Measurements from ENCODE around the gene ST7L. TPM values are rescaled to one million over a fixed set of nuclear protein-coding genes. Genes with fewer than 3 reads are reported as not detected.
A peak's percentile ranks its signal among the peaks of the same experiment; 100 is the strongest.

Gene ST7L
- total RNA-seq, 1 experiment from 2014 or later = 24.8 TPM

DNA sequence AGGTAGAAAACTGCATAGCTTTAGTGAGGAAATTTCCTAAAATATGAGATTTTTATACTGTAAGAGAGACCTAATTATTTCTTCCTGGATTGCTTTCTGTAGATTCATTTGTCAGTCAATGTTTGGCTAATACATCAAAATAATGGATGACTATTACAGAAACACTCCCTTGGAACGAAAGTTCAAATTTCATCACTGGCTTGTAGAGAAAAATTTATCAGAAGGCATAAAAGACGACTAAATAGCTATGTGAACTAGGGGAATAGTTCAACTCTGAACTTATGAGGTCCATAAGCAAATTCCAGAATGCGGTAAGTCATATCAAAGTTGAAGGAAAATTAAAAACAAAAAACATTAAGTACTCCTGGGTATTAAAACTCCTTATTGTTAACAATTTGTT, 74.2 kb downstream of the ST7L start:
- Histone ChIP-seq H3K36me3 (peaks cover 10% of the 10 kb centered on the region; the same call in 1 of the 2 replicates), H3K27ac (peak overlapping the region; percentile 89), H3K4me1 (peaks cover 19% of the 10 kb centered on the region), H3K4me3 (no peak overlapping the region), H3K27me3 (no peaks in the 10 kb centered on the region), H3K9me3 (replicated peaks) (no peaks in the 10 kb centered on the region)
- DNase-seq = no peak

DNA sequence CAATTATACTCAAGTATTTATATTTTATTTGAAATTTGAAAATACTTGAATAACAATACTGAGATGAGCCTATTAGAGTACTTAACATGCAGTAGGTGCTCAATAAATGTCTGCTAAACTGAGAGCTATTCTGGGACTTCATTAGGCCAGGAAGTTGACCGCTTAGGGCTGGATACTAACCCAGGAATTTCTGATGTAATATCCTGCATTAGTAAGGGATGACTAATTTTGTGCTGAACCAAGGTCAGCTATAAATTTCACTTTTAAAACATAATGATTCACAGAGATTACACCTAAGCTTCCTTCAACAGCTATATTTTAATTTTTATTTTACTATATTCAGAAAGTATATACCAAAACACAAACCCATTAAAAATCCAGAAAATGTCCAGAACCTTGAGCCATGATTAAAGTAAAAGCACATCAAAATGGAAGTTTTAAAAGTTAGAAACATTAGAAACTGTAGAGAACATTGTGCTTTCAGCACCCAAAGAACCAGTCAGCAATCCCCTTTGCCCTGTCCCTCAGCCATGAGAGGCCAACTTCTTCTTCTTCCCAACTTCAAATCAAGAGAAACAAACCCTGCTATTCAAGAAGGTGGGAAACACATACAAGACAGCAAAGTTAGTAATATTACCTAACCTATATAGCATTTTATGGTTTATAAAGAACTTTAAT, 74.8 kb downstream of the ST7L start:
- peak; percentile 46 to 63 for DNase-seq
- peak overlapping the region; percentile 89 for H3K27ac ChIP-seq
- H3K4me1 ChIP-seq = peaks cover 19% of the 10 kb centered on the region
- no peaks in the 10 kb centered on the region for H3K27me3 ChIP-seq
- no peaks in the 10 kb centered on the region for H3K9me3 ChIP-seq (replicated peaks)
- peaks cover 10% of the 10 kb centered on the region; the same call in 1 of the 2 replicates for H3K36me3 ChIP-seq
- no peak overlapping the region for H3K4me3 ChIP-seq

DNA sequence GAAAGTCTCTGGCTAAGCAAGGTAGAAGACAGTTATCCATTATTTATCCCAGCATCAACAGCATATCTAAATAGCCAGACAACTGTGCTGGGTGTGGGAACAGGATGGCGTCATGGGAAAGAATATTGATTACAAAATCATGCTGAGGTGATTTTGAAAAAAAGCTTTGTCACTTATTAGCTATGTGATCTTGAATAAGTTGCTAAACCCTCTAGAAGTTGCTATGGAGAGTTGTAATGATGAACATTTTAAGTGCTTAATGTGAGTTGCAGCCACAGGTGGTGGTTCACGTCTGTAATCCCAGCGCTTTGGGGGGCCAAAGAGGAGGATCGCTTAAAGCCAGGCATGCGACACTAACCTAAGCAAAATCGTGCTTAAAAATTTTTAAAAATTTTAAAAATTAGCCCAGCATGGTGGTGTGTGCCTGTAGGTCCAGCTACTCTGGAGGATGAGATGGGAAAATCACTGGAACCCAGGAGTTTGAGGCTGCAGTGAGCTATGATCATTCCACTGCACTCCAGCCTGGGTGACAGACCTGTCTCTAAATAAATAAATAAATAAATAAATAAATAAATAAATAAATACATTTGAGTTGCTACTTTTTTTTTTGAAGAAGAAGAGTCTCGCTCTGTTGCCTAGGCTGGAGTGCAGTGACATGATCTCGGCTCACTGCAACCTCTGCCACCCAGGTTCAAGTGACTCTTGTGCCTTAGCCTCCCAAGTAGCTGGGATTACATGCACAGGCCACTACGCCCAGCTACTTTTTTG, 76.6 kb downstream of the ST7L start:
- DNase-seq = peak; percentile 47 to 56
- Histone ChIP-seq H3K4me3 (no peak overlapping the region), H3K27me3 (no peaks in the 10 kb centered on the region), H3K36me3 (peaks cover 7% of the 10 kb centered on the region; the same call in 1 of the 2 replicates), H3K27ac (peak overlapping the region; percentile 44), H3K4me1 (peaks cover 24% of the 10 kb centered on the region), H3K9me3 (replicated peaks) (no peaks in the 10 kb centered on the region)

DNA sequence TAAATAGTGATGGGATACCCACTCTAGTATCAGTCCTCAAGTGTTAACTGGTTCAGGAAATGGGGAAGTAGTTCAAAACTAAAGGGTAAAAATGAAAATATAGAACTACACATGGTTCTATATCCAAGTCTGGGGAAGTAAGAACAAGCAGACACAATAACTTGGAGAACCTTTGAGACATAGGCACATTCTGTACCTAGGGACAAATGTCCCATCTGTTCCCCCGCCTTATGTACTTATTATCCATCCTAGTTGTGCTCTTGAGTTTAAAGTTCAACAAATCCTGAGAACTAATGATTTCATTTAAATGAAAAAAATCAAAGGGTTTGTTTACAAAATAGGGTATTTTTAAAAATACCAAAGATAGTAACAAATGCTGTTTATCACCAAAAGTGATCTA, 77.6 kb downstream of the ST7L start:
- no peaks in the 10 kb centered on the region for H3K9me3 ChIP-seq (replicated peaks)
- no peak overlapping the region for H3K4me3 ChIP-seq
- DNase-seq = no peak
- H3K27me3 ChIP-seq = no peaks in the 10 kb centered on the region
- peaks cover 7% of the 10 kb centered on the region; the same call in 1 of the 2 replicates for H3K36me3 ChIP-seq
- peaks cover 32% of the 10 kb centered on the region for H3K4me1 ChIP-seq
- no peak overlapping the region for H3K27ac ChIP-seq

DNA sequence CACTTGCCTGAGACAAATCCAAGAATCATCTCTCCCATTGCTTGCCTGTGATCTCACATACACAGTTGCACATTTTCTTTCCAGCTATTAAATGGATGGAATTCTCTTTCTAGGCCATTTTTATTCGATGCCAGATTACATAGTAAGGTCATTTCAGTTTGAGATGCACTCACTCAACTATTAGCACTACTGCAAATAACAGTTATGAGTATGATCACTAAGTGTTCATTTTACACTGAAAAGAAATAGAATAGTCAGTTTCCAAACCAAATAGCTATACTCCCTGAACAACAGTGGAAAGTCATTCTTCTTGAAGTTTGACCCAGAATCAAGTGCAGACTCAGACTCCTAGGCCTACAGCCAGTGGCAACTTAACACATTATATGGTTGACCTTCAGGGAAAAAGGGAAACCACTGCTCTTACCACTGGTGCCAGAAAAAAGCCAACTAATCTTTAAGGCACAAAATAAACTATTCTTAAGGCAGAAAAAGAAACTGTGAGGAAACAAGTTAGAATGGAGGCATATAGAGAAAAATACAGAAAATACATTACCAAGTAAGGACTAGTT, 78.6 kb downstream of the ST7L start:
- Histone ChIP-seq H3K4me1 (peaks cover 32% of the 10 kb centered on the region), H3K36me3 (peaks cover 7% of the 10 kb centered on the region; the same call in 1 of the 2 replicates), H3K27me3 (no peaks in the 10 kb centered on the region), H3K27ac (no peak overlapping the region), H3K9me3 (replicated peaks) (no peaks in the 10 kb centered on the region), H3K4me3 (no peak overlapping the region)
- no peak for DNase-seq

DNA sequence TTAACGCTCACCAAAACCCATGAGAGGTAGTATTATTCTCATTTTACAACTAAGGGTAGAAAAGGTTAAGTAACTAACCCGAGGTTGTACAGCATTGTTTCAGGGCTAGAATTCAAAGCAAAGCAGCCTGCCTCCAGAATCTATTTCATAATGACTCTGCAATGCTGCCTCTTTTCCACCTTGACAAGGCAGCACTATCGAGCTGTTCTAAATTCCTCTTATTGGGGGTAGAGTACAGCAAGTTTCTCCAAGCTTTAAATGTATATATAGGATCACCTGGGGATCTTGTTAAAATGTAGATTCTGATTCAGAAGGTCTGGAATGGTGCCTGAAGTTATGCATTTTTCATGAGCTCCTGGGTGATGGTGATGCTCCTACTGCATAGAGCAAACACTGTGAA, 80.1 kb downstream of the ST7L start:
- no peaks in the 10 kb centered on the region for H3K9me3 ChIP-seq (replicated peaks)
- H3K36me3 ChIP-seq = peaks cover 11% of the 10 kb centered on the region
- peaks cover 22% of the 10 kb centered on the region for H3K4me1 ChIP-seq
- H3K4me3 ChIP-seq = no peak overlapping the region
- no peak for DNase-seq
- H3K27ac ChIP-seq = no peak overlapping the region
- H3K27me3 ChIP-seq = no peaks in the 10 kb centered on the region

DNA sequence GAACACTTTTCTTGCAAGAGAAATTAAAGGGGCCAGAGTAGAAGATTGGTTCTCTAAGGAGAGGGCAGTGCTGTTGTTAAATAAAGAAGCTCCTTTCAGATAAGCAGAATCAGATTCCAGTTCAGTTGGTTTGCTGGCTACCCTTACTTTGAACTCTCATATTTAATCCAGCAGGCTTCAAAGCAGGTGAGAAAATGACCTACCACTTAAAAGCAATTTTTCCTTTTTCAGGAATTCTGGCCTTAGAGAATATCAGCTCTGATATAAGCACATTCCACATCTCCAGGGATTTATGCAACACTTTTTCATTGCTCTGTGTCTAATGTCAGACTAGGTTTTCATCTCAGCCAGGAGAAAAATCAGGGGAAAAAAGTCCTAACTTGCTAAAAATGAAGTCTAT, 81.5 kb downstream of the ST7L start:
- H3K27me3 ChIP-seq = no peaks in the 10 kb centered on the region
- H3K9me3 ChIP-seq (replicated peaks) = no peaks in the 10 kb centered on the region
- H3K36me3 ChIP-seq = peaks cover 11% of the 10 kb centered on the region
- peak overlapping the region; percentile 23; the same call in 1 of the 2 replicates for H3K27ac ChIP-seq
- no peak for DNase-seq
- no peak overlapping the region for H3K4me3 ChIP-seq
- H3K4me1 ChIP-seq = peaks cover 21% of the 10 kb centered on the region

DNA sequence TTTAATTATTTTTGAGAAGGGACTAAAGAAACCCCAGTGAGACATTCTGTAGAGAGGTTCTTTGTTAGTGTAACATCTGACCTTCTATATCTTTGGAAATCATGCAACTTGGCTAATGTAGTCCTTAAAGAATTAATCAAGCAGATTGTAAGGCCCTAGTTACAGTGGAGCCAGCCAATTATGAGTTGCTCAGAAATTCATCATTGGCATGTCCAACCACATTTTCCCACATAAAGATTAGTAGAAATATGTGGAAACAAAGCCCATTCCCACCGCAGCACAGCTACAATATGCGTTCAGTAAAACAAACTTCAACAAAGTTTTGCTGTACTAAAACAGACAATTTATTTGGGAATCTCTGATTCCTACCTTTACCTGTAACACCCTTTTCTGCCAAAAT, 82.4 kb downstream of the ST7L start:
- Histone ChIP-seq H3K27me3 (no peaks in the 10 kb centered on the region), H3K4me1 (peaks cover 12% of the 10 kb centered on the region), H3K27ac (peak overlapping the region; percentile 23; the same call in 1 of the 2 replicates), H3K9me3 (replicated peaks) (no peaks in the 10 kb centered on the region), H3K4me3 (no peak overlapping the region), H3K36me3 (peaks cover 11% of the 10 kb centered on the region)
- DNase-seq = no peak

DNA sequence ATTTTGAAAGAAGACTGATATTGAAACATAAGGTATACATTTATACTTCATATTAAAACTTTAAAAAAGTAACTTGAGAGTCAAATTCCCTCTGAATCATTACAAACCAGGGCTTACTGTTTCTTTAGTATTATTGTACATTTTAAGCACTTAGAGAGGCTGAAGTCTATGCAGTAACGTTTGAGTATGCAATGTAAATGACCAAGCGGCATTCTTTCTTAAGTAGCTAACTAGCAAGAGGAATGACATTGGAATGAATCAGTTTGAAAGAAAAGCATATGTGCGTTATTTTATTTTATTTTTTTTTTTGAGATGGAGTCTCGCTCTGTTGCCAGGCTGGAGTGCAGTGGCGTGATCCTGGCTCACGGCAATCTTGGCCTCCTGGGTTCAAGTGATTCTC, 85.9 kb downstream of the ST7L start:
- H3K27me3 ChIP-seq = no peaks in the 10 kb centered on the region
- H3K27ac ChIP-seq = no peak overlapping the region
- no peak for DNase-seq
- H3K9me3 ChIP-seq (replicated peaks) = no peaks in the 10 kb centered on the region
- H3K4me1 ChIP-seq = peaks cover 27% of the 10 kb centered on the region
- no peak overlapping the region for H3K4me3 ChIP-seq
- H3K36me3 ChIP-seq = peaks cover 4% of the 10 kb centered on the region

DNA sequence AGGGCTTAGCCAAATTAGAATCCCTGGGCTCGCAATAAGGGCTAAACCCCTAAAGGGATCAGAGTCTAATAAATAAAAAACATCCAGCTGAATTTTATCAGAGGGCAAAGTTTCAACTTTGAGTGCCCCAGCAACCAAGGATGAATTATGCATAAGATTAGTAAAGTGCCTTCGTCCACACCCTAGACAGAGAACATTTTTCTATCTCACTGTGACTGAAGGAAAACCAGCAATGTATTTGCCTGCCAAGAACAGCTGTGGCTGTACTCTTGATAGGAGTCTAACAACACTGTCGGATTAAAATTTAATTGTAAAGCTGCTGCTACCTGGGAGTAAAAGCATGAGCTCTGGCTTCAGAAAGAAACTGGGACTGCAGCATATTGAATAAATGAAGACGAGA, 86.9 kb downstream of the ST7L start:
- peaks cover 4% of the 10 kb centered on the region for H3K36me3 ChIP-seq
- H3K27ac ChIP-seq = no peak overlapping the region
- H3K4me3 ChIP-seq = no peak overlapping the region
- DNase-seq = no peak
- peaks cover 29% of the 10 kb centered on the region; the same call in 1 of the 2 replicates for H3K4me1 ChIP-seq
- H3K27me3 ChIP-seq = no peaks in the 10 kb centered on the region
- H3K9me3 ChIP-seq (replicated peaks) = no peaks in the 10 kb centered on the region

DNA sequence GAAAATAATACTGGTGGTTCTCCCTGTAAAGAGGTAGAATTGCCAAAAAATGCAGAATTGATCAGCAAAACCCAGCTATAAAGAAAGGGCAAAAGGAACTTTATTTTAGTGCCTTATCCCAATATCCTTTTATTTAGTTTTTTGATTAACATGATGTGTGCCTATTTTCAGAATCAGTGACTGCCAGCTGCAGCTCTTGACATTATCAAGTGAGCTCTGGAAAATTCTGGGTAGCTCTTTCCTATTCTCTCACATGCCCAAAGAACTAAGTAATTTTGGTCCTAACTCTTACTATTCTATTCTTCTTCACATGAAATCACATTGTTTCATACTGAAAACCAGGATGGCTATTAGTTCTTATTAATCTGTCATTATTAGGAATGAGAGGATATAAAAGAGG, 88.1 kb downstream of the ST7L start:
- Histone ChIP-seq H3K9me3 (replicated peaks) (no peaks in the 10 kb centered on the region), H3K36me3 (peaks cover 4% of the 10 kb centered on the region), H3K27me3 (no peaks in the 10 kb centered on the region), H3K27ac (no peak overlapping the region), H3K4me3 (no peak overlapping the region), H3K4me1 (peaks cover 26% of the 10 kb centered on the region; the same call in 1 of the 2 replicates)
- DNase-seq = no peak

DNA sequence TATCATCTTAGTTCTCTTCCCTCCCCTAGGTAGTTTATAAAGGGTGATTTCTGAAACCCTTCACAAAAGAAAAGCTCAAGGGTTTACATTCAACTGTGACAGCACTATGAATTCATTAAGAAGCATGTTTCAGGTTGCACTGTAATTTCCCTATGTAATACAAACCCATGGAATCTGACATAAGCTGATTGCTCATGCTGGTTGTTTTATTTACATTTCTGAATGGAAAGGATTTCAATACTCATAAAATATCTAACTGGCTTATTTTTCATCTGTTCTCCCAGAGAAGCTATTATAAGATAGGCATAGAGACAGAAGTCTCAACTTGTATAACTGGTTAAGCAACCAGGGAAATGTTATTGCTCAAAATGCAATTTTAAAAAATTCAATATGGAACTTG, 89.6 kb downstream of the ST7L start:
- Histone ChIP-seq H3K27me3 (no peaks in the 10 kb centered on the region), H3K36me3 (peaks cover 2% of the 10 kb centered on the region), H3K27ac (no peak overlapping the region), H3K9me3 (replicated peaks) (no peaks in the 10 kb centered on the region), H3K4me1 (peaks cover 38% of the 10 kb centered on the region), H3K4me3 (no peak overlapping the region)
- DNase-seq = no peak

DNA sequence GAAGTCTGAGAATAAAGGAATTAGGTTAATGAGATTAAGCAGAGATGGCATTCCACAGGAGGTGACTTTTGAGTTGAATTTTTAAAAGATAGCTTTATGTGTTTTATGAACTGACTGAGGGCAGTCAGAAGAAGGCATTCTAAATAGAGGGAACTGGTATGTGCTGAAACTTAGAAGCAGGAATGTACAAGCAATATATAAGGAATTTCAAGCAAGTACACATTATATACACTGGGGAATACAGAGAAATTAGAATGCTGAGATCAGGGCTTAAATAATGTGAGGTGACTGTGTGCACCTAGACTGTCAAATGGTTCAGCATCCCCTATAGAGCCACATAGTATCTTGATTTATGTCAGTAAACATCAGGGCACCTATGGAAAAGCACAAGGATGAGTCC, 90.9 kb downstream of the ST7L start:
- Histone ChIP-seq H3K4me3 (no peak overlapping the region), H3K27ac (no peak overlapping the region), H3K4me1 (peaks cover 50% of the 10 kb centered on the region), H3K36me3 (no peaks in the 10 kb centered on the region; the same call in 1 of the 2 replicates), H3K27me3 (no peaks in the 10 kb centered on the region), H3K9me3 (replicated peaks) (no peaks in the 10 kb centered on the region)
- no peak for DNase-seq

DNA sequence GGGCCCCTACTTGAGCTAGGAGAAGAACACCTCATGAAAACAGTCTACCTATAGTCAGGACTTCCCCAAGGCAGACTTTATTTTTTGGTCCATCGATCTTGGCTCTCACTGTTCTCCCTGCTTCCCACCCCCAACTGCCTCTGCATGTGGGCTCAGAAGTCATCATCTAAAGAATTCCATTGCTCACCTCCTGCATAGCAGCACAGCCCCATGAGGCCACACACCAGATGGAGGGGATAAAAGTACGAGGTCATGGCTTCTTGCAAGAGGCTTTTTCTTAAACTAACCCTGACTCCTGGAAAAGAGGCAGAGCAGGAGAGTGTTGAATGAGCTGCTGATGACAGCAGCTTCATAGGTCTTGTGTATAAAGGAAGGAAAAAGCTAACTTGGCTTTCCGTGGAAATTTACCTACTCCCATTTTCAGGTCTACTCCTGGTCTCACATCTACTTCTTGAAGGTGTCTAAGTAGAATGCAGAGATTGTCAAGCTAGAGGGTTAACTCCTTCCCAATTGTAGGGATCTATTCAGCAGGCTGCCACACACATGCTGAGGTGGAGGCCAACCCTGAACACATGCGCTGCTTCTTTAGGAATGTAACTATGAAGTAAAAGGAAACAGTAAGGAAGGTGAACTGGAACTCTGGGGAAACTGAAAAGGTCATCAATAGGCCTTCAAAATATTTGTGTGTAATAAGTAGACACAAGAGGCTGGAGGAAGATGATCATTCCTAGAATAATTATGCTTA, 91.5 kb downstream of the ST7L start:
- H3K4me1 ChIP-seq = peaks cover 54% of the 10 kb centered on the region

More for the DNA sequence above, 91.5 kb downstream of the ST7L start:
- no peaks in the 10 kb centered on the region; the same call in 1 of the 2 replicates for H3K36me3 ChIP-seq
- H3K27me3 ChIP-seq = no peaks in the 10 kb centered on the region
- H3K4me3 ChIP-seq = no peak overlapping the region
- H3K9me3 ChIP-seq (replicated peaks) = no peaks in the 10 kb centered on the region
- no peak for DNase-seq
- no peak overlapping the region; the same call in 1 of the 2 replicates for H3K27ac ChIP-seq

Data from SJCRH30 (cell line).